ENCODE data around the gene ACOT12. TPM values are rescaled to one million over a fixed set of nuclear protein-coding genes. Genes with fewer than 3 reads are reported as not detected.

The ACOT12 gene
- total and polyA plus RNA-seq, 7 experiments from 2014 or later, result 0.46 to 1.1 TPM; not detected in 5

DNA sequence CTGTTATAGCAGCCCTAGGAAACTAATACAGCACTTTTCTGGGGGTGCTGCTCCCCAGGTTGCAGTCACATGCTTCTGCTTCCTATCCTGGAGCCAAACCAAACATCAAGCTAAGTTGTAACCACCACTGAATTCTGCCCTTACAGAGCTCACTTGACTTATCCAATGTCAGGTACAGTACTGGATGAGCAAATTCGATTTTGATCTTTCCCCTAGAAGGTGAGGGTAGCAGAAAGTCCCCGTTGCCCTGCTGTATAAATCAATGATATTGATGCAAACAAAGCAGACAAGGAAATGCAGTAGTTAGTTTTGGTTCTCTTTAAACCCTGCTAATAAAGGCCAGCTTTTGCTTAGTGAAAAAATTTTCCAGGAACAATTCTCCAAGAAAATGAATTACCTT, 56.1 kb downstream of the ACOT12 start:
- H3K4me1 Mint-ChIP-seq, result no peaks in the 10 kb centered on the region
- no peak overlapping the region for H3K27ac Mint-ChIP-seq
- Histone ChIP-seq H3K27me3 (ENCODE audit: control insufficient read depth in 2 of 2, insufficient read depth in 2 of 2, low read length in 2 of 2) (no peaks in the 10 kb centered on the region), H3K4me3 (ENCODE audit: low read length) (no peak overlapping the region), H3K4me1 (ENCODE audit: control insufficient read depth in 2 of 2, insufficient read depth in 2 of 2, low read length in 2 of 2) (no peaks in the 10 kb centered on the region), H3K36me3 (ENCODE audit: control insufficient read depth in 2 of 3, insufficient read depth in 3 of 3, low read length in 3 of 3) (no peaks in the 10 kb centered on the region), H3K27ac (ENCODE audit: low read depth, low read length) (no peak overlapping the region), H3K9me3 (ENCODE audit: control insufficient read depth in 2 of 3, low read length in 3 of 3) (no peaks in the 10 kb centered on the region)
- DNase-seq (no peak), ATAC-seq (no peak)
- peaks cover 0 to 8% (median 2%) of the 10 kb centered on the region in 11 donors for H3K9me3 Mint-ChIP-seq
- H3K27me3 Mint-ChIP-seq, result peaks cover 0 to 3% (median 0%) of the 10 kb centered on the region in 5 donors
- peaks cover 0 to 3% (median 0%) of the 10 kb centered on the region in 5 donors for H3K36me3 Mint-ChIP-seq
- POLR2A ChIA-PET, result no interaction called here
- intact Hi-C loops (cut with micrococcal nuclease), result no loop called here
- H3K4me3 Mint-ChIP-seq, result no peak overlapping the region
- CTCF ChIA-PET, result no interaction called here

DNA sequence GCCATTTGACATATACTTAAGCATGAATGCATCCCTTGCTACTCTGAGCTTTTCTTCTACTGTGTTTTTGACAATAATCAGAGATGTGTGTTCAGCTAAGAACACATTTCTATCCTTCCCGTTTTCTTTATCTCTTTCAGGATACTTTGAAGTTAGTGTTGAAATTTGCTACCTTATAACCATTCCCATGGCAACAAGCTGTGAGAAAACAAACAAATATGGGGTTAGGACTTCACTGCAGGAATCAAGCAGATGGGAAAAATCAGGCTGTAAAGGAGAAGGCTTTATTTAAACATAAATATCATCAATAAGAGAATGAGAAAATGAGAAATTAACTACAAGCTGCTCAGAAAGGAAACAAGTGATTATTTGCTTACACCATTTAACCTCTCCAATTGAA, 57.4 kb downstream of the ACOT12 start:
- peaks cover 0 to 8% (median 2%) of the 10 kb centered on the region in 11 donors for H3K9me3 Mint-ChIP-seq
- POLR2A ChIA-PET, result no interaction called here
- no peak overlapping the region for H3K27ac Mint-ChIP-seq
- H3K4me3 Mint-ChIP-seq, result no peak overlapping the region
- ATAC-seq, result no peak
- DNase-seq, result no peak
- no peaks in the 10 kb centered on the region for H3K27me3 Mint-ChIP-seq
- intact Hi-C loops (cut with micrococcal nuclease), result no loop called here
- H3K4me1 Mint-ChIP-seq, result no peaks in the 10 kb centered on the region
- H3K27me3 ChIP-seq (ENCODE audit: control insufficient read depth in 2 of 2, insufficient read depth in 2 of 2, low read length in 2 of 2), result no peaks in the 10 kb centered on the region
- no peak overlapping the region for H3K4me3 ChIP-seq (ENCODE audit: low read length)
- no peak overlapping the region for H3K27ac ChIP-seq (ENCODE audit: low read depth, low read length)
- no peaks in the 10 kb centered on the region for H3K36me3 ChIP-seq (ENCODE audit: control insufficient read depth in 2 of 3, insufficient read depth in 3 of 3, low read length in 3 of 3)
- H3K4me1 ChIP-seq (ENCODE audit: control insufficient read depth in 2 of 2, insufficient read depth in 2 of 2, low read length in 2 of 2), result no peaks in the 10 kb centered on the region
- CTCF ChIA-PET, result no interaction called here
- H3K9me3 ChIP-seq (ENCODE audit: control insufficient read depth in 2 of 3, low read length in 3 of 3), result no peaks in the 10 kb centered on the region
- H3K36me3 Mint-ChIP-seq, result peaks cover 0 to 3% (median 0%) of the 10 kb centered on the region in 5 donors

GRCh38 chr5:81335946-81336345, 58.0 kb downstream of the ACOT12 start:
- no peaks in the 10 kb centered on the region for H3K27me3 Mint-ChIP-seq
- Histone ChIP-seq H3K27ac (ENCODE audit: low read depth, low read length) (no peak overlapping the region), H3K4me3 (ENCODE audit: low read length) (no peak overlapping the region), H3K9me3 (ENCODE audit: control insufficient read depth in 2 of 3, low read length in 3 of 3) (no peaks in the 10 kb centered on the region), H3K4me1 (ENCODE audit: control insufficient read depth in 2 of 2, insufficient read depth in 2 of 2, low read length in 2 of 2) (no peaks in the 10 kb centered on the region), H3K27me3 (ENCODE audit: control insufficient read depth in 2 of 2, insufficient read depth in 2 of 2, low read length in 2 of 2) (no peaks in the 10 kb centered on the region), H3K36me3 (ENCODE audit: control insufficient read depth in 2 of 3, insufficient read depth in 3 of 3, low read length in 3 of 3) (no peaks in the 10 kb centered on the region)
- intact Hi-C loops (cut with micrococcal nuclease), result no loop called here
- POLR2A ChIA-PET, result no interaction called here
- H3K27ac Mint-ChIP-seq, result no peak overlapping the region
- no peak overlapping the region for H3K4me3 Mint-ChIP-seq
- no peak for DNase-seq
- H3K36me3 Mint-ChIP-seq, result peaks cover 0 to 3% (median 0%) of the 10 kb centered on the region in 5 donors
- H3K4me1 Mint-ChIP-seq, result no peaks in the 10 kb centered on the region
- no peak for ATAC-seq
- peaks cover 0 to 8% (median 2%) of the 10 kb centered on the region in 11 donors for H3K9me3 Mint-ChIP-seq
- CTCF ChIA-PET, result no interaction called here

- no peak for ATAC-seq
- Mint-ChIP-seq H3K9me3 (peaks cover 0 to 8% (median 2%) of the 10 kb centered on the region in 11 donors), H3K4me3 (no peak overlapping the region), H3K27me3 (no peaks in the 10 kb centered on the region), H3K4me1 (no peaks in the 10 kb centered on the region), H3K36me3 (peaks cover 0 to 3% (median 0%) of the 10 kb centered on the region in 5 donors), H3K27ac (no peak overlapping the region)
- intact Hi-C loops (cut with micrococcal nuclease), result no loop called here
- ChIA-PET POLR2A (no interaction called here), CTCF (no interaction called here)
- Histone ChIP-seq H3K4me1 (ENCODE audit: control insufficient read depth in 2 of 2, insufficient read depth in 2 of 2, low read length in 2 of 2) (no peaks in the 10 kb centered on the region), H3K4me3 (ENCODE audit: low read length) (no peak overlapping the region), H3K27me3 (ENCODE audit: control insufficient read depth in 2 of 2, insufficient read depth in 2 of 2, low read length in 2 of 2) (no peaks in the 10 kb centered on the region), H3K36me3 (ENCODE audit: control insufficient read depth in 2 of 3, insufficient read depth in 3 of 3, low read length in 3 of 3) (no peaks in the 10 kb centered on the region), H3K27ac (ENCODE audit: low read depth, low read length) (no peak overlapping the region), H3K9me3 (ENCODE audit: control insufficient read depth in 2 of 3, low read length in 3 of 3) (no peaks in the 10 kb centered on the region)
- DNase-seq, result no peak
Observed at GRCh38 chr5:81334304-81335061, 59.5 kb downstream of the ACOT12 start.

DNA sequence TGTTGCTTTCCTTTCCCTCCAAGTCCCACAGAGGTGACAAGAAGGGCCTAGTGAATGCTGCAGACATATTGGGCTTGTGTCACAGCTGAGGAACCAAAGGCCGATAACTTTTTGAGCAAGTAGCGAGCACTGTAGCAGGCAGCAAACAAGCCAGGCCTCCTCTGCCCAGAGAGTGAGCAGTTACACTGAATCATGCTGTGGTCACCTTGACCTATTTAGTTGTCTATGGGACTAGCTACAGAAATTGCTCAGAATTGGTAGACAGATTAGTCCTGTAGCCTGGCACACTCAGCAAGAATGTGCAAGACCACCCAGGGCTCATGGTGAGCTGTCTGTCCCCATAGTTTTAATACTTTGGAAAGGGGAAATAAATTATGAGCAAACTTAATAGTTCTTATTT, 67.4 kb downstream of the ACOT12 start:
- CTCF ChIA-PET, result no interaction called here
- Histone ChIP-seq H3K9me3 (ENCODE audit: control insufficient read depth in 2 of 3, low read length in 3 of 3) (no peaks in the 10 kb centered on the region), H3K27ac (ENCODE audit: low read depth, low read length) (no peak overlapping the region), H3K36me3 (ENCODE audit: control insufficient read depth in 2 of 3, insufficient read depth in 3 of 3, low read length in 3 of 3) (no peaks in the 10 kb centered on the region), H3K4me3 (ENCODE audit: low read length) (no peak overlapping the region), H3K27me3 (ENCODE audit: control insufficient read depth in 2 of 2, insufficient read depth in 2 of 2, low read length in 2 of 2) (peaks cover 0 to 2% of the 10 kb centered on the region in 2 donors), H3K4me1 (ENCODE audit: control insufficient read depth in 2 of 2, insufficient read depth in 2 of 2, low read length in 2 of 2) (no peaks in the 10 kb centered on the region)
- Mint-ChIP-seq H3K9me3 (no peaks in the 10 kb centered on the region), H3K27me3 (peaks cover 0 to 6% (median 0%) of the 10 kb centered on the region in 5 donors), H3K4me1 (no peaks in the 10 kb centered on the region), H3K27ac (no peak overlapping the region), H3K36me3 (no peaks in the 10 kb centered on the region), H3K4me3 (no peak overlapping the region)
- intact Hi-C loops (cut with micrococcal nuclease), result no loop called here
- ATAC-seq (no peak), DNase-seq (no peak)
- POLR2A ChIA-PET, result no interaction called here

- Mint-ChIP-seq H3K27me3 (no peaks in the 10 kb centered on the region), H3K9me3 (no peaks in the 10 kb centered on the region), H3K36me3 (peaks cover 0 to 27% (median 9%) of the 10 kb centered on the region in 5 donors), H3K4me3 (no peak overlapping the region), H3K27ac (no peak overlapping the region), H3K4me1 (no peaks in the 10 kb centered on the region)
- no peak for ATAC-seq
- intact Hi-C loops (cut with micrococcal nuclease), result no loop called here
- Histone ChIP-seq H3K27me3 (ENCODE audit: control insufficient read depth in 2 of 2, insufficient read depth in 2 of 2, low read length in 2 of 2) (no peaks in the 10 kb centered on the region), H3K27ac (ENCODE audit: low read depth, low read length) (no peak overlapping the region), H3K36me3 (ENCODE audit: control insufficient read depth in 2 of 3, insufficient read depth in 3 of 3, low read length in 3 of 3) (peaks cover 0 to 11% (median 4%) of the 10 kb centered on the region in 3 experiments), H3K4me3 (ENCODE audit: low read length) (no peak overlapping the region), H3K9me3 (ENCODE audit: control insufficient read depth in 2 of 3, low read length in 3 of 3) (no peaks in the 10 kb centered on the region), H3K4me1 (ENCODE audit: control insufficient read depth in 2 of 2, insufficient read depth in 2 of 2, low read length in 2 of 2) (no peaks in the 10 kb centered on the region)
- DNase-seq, result no peak
- CTCF ChIA-PET, result no interaction called here
- POLR2A ChIA-PET, result no interaction called here
Observed at GRCh38 chr5:81317536-81317935, 76.4 kb downstream of the ACOT12 start.

- ChIA-PET CTCF (no interaction called here), POLR2A (no interaction called here)
- Histone ChIP-seq H3K27me3 (ENCODE audit: control insufficient read depth in 2 of 2, insufficient read depth in 2 of 2, low read length in 2 of 2) (no peaks in the 10 kb centered on the region), H3K27ac (ENCODE audit: low read depth, low read length) (no peak overlapping the region), H3K36me3 (ENCODE audit: control insufficient read depth in 2 of 3, insufficient read depth in 3 of 3, low read length in 3 of 3) (peaks cover 0 to 20% (median 4%) of the 10 kb centered on the region in 3 experiments), H3K4me3 (ENCODE audit: low read length) (no peak overlapping the region), H3K4me1 (ENCODE audit: control insufficient read depth in 2 of 2, insufficient read depth in 2 of 2, low read length in 2 of 2) (no peaks in the 10 kb centered on the region), H3K9me3 (ENCODE audit: control insufficient read depth in 2 of 3, low read length in 3 of 3) (no peaks in the 10 kb centered on the region)
- Mint-ChIP-seq H3K9me3 (no peaks in the 10 kb centered on the region), H3K27me3 (no peaks in the 10 kb centered on the region), H3K36me3 (peaks cover 0 to 31% (median 15%) of the 10 kb centered on the region in 5 donors), H3K27ac (no peak overlapping the region), H3K4me3 (no peak overlapping the region), H3K4me1 (no peaks in the 10 kb centered on the region)
- no peak for DNase-seq
- no peak for ATAC-seq
- intact Hi-C loops (cut with micrococcal nuclease), result no loop called here
Observed at GRCh38 chr5:81316571-81316970, 77.4 kb downstream of the ACOT12 start.

Data from naive thymus-derived CD4-positive, alpha-beta T cell (primary cell).